HepG2 (cell line): ENCODE results near the gene LMNA. TPM values are rescaled to one million over a fixed set of nuclear protein-coding genes. Genes with fewer than 3 reads are reported as not detected.

Experiments used
- CHCHD3 ChIP-seq: sonication (generic); formaldehyde crosslinking; IDR thresholded peaks from 2 replicates; pipeline ENCODE4 v1.8.0; 2022; ENCODE audit warnings: mild to moderate bottlenecking, missing genetic modification reagents, moderate library complexity
- ETV5 ChIP-seq: IDR thresholded peaks from 2 replicates; pipeline ENCODE4 v1.6.1; 2018; ENCODE audit warnings: missing biosample characterization, missing genetic modification reagents, inconsistent platforms, borderline replicate concordance
- IRF2 ChIP-seq: IDR thresholded peaks from 2 replicates; pipeline ENCODE4 v1.6.1; 2018; ENCODE audit warnings: missing genetic modification reagents, missing compliant biosample characterization
- KDM6A ChIP-seq: IDR thresholded peaks from 2 replicates; pipeline ENCODE4 v1.6.1; 2016; ENCODE audit warnings: low read depth
- MZF1 ChIP-seq: sonication (generic); formaldehyde crosslinking; IDR thresholded peaks from 2 replicates; pipeline ENCODE4 v1.8.1; 2023; ENCODE audit warnings: mild to moderate bottlenecking, missing genetic modification reagents, borderline replicate concordance
- NCOR1 ChIP-seq: fragments of 200-600 bp; sonication (generic); IDR thresholded peaks from 2 replicates; pipeline ENCODE4 v1.7.0; 2017; ENCODE audit warnings: antibody characterized with exemption, low read length, borderline replicate concordance
- SKI ChIP-seq: fragments of 450-650 bp; IDR thresholded peaks from one replicate; pipeline ENCODE4 v1.6.1; 2018; ENCODE audit warnings: mild to moderate bottlenecking; ENCODE audit not compliant: partially characterized antibody
- ZFP36L1 ChIP-seq: sonication (generic); formaldehyde crosslinking; IDR thresholded peaks from 2 replicates; pipeline ENCODE4 v1.8.0; 2022; ENCODE audit warnings: mild to moderate bottlenecking, missing genetic modification reagents, moderate library complexity
- ZNF138 ChIP-seq: sonication (generic); formaldehyde crosslinking; IDR thresholded peaks from 2 replicates; pipeline ENCODE4 v1.5.0; 2020; ENCODE audit warnings: mild to moderate bottlenecking, low read depth, missing genetic modification reagents
- ZNF317 ChIP-seq: sonication (generic); formaldehyde crosslinking; IDR thresholded peaks from 2 replicates; pipeline ENCODE4 v1.5.0; 2020; ENCODE audit warnings: mild to moderate bottlenecking, missing genetic modification reagents
- ZNF34 ChIP-seq: sonication (generic); formaldehyde crosslinking; IDR thresholded peaks from 2 replicates; pipeline ENCODE4 v1.4.0; 2020; ENCODE audit warnings: mild to moderate bottlenecking, missing genetic modification reagents, borderline replicate concordance
- ZNF644 ChIP-seq: IDR thresholded peaks from 2 replicates; pipeline ENCODE4 v1.6.1; 2016; ENCODE audit warnings: low read depth
- polyA plus RNA-seq, 8 experiments: library from polyadenylated mRNA; depleted of rRNA in 3 of 8; stranded (reverse) in 7 of 8; unstranded in 1 of 8; fragments of >200 nt; fragmentation: Illumina TruSeq in 4 of 8; extraction: Trizol in 4 of 8; gene quantifications; 2 replicates each; pipeline versions ENCODE4 v1.2.1 to v1.2.3, GENCODE V29; 2011 to 2016; ENCODE audit warnings: low read depth in 4 of 8, missing spikeins in 1 of 8, mixed read lengths in 1 of 8; ENCODE audit not compliant: insufficient read depth in 1 of 8
- total RNA-seq, 5 experiments: library from RNA; depleted of rRNA; stranded (reverse); fragments of >200 nt; fragmentation: Illumina TruSeq; extraction: Trizol; gene quantifications; 2 replicates each; pipeline ENCODE4 v1.2.3, GENCODE V29; 2016; ENCODE audit warnings: low read depth in 1 of 5
- TF ChIP-seq, protein P1 (sequence below): sonication (generic); formaldehyde crosslinking; IDR thresholded peaks from 2 replicates; pipeline ENCODE4 v1.4.0; 2020; ENCODE audit warnings: mild to moderate bottlenecking, missing genetic modification reagents
- TF ChIP-seq, protein P2 (sequence below): sonication (generic); formaldehyde crosslinking; IDR thresholded peaks from 2 replicates; pipeline ENCODE4 v1.4.0; 2020; ENCODE audit warnings: mild to moderate bottlenecking, low read depth, missing genetic modification reagents
- TF ChIP-seq, protein P3 (sequence below): sonication (generic); formaldehyde crosslinking; IDR thresholded peaks from 2 replicates; pipeline ENCODE4 v1.5.1; 2020; ENCODE audit warnings: missing genetic modification reagents, mild to moderate bottlenecking, borderline replicate concordance

The LMNA gene
- total and polyA plus RNA-seq, 2 of the 13 experiments (the other 11 are each of a cell fraction or from before 2014, with no cell fraction given) = 107 to 225 TPM

DNA sequence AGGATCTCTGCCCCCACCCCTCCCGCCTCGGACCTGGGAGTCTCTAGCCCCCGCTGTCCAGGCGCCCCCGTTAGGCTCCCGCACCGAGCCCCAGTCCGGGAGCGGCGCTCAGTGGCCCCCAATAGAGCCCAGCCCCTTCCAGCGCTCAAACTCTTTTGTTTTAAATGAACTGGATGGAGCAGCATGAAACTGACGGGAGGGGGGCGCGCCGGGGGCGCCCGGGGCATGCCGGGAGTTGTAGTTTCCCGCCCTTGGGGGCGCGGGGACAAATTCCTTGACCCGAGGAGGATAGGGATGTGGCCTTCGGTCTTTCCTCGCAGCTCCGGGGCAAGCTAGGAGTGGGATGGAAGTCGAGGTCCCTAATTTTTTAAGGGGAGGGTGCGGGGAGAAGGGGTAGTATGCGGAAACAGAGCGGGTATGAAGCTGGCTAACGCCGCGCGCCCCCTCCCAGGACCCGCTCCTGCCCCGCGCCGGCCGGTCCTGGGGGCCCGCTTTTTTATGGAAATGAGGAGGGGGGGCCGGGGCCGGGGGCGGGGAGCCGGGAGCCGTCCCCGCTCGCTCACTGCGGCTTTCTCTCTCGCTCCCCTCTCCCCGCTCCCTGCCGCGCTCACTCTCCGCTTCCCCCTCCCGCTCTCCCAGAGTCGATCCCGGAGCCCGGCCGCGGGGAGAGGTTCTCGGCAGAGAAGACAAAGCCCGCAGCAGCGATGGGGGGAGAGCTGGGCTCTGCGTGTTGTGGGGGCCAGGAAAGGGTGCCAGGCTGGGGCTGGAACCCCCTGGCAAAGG, 32.0 kb upstream of the LMNA start, which contains the start of gene MEX3A (continued):
- TF ChIP-seq, protein P1, sequence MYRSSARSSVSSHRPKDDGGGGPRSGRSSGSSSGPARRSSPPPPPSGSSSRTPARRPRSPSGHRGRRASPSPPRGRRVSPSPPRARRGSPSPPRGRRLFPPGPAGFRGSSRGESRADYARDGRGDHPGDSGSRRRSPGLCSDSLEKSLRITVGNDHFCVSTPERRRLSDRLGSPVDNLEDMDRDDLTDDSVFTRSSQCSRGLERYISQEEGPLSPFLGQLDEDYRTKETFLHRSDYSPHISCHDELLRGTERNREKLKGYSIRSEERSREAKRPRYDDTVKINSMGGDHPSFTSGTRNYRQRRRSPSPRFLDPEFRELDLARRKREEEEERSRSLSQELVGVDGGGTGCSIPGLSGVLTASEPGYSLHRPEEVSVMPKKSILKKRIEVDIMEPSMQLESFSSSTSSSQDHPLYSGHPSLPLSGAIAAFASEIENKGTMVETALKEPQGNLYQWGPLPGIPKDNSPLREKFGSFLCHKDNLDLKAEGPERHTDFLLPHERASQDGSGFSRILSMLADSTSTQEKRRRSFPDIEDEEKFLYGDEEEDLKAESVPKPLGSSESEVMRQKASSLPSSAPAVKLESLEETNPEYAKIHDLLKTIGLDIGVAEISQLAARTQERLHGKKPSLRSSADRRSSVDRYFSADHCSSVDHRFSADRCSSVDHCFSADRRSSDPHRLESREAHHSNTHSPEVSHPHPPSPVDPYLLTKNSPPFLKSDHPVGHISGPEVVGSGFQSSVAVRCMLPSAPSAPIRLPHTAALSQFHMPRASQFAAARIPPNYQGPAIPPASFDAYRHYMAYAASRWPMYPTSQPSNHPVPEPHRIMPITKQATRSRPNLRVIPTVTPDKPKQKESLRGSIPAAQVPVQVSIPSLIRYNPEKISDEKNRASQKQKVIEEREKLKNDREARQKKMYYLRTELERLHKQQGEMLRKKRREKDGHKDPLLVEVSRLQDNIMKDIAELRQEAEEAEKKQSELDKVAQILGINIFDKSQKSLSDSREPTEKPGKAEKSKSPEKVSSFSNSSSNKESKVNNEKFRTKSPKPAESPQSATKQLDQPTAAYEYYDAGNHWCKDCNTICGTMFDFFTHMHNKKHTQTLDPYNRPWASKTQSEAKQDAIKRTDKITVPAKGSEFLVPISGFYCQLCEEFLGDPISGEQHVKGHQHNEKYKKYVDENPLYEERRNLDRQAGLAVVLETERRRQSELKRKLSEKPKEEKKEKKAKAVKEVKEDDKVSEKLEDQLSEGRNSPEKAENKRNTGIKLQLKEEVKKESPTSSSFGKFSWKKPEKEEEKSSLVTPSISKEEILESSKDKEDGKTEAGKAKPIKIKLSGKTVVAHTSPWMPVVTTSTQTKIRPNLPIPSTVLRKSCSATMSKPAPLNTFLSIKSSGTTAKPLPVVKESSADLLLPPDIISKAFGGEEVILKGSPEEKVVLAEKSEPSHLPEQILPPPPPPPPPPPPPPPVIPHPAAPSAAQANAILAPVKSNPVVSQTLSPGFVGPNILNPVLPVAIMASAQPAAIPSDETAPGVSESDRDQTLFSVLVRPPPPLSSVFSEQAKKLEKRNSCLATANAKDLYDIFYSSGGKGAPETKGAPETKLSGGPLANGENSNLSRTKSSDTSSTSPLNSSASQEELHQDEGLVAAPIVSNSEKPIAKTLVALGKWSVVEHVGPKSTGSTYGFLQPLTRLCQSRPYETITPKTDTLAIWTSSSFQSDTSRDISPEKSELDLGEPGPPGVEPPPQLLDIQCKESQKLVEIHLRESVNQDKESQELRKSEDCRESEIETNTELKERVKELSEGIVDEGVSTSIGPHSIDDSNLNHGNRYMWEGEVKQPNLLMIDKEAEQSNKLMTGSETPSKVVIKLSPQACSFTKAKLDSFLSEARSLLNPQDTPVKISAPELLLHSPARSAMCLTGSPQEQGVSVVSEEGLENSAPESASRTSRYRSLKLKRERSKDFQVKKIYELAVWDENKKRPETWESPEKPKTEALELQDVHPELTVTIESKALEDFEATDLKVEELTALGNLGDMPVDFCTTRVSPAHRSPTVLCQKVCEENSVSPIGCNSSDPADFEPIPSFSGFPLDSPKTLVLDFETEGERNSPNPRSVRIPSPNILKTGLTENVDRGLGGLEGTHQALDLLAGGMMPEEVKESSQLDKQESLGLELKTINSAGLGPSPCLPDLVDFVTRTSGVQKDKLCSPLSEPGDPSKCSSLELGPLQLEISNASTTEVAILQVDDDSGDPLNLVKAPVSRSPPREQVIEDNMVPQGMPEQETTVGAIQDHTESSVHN (CRISPR knock-in tag) = no peak
- no peak for TF ChIP-seq MZF1 (CRISPR knock-in tag)
- TF ChIP-seq KDM6A = no peak
- TF ChIP-seq ZNF138 (CRISPR knock-in tag) = no peak
- TF ChIP-seq, protein P2, sequence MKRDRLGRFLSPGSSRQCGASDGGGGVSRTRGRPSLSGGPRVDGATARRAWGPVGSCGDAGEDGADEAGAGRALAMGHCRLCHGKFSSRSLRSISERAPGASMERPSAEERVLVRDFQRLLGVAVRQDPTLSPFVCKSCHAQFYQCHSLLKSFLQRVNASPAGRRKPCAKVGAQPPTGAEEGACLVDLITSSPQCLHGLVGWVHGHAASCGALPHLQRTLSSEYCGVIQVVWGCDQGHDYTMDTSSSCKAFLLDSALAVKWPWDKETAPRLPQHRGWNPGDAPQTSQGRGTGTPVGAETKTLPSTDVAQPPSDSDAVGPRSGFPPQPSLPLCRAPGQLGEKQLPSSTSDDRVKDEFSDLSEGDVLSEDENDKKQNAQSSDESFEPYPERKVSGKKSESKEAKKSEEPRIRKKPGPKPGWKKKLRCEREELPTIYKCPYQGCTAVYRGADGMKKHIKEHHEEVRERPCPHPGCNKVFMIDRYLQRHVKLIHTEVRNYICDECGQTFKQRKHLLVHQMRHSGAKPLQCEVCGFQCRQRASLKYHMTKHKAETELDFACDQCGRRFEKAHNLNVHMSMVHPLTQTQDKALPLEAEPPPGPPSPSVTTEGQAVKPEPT (CRISPR knock-in tag) = no peak
- TF ChIP-seq CHCHD3 = no peak
- TF ChIP-seq ETV5 (CRISPR knock-in tag) = no peak
- TF ChIP-seq IRF2 (CRISPR knock-in tag) = peak; percentile 56; the same call in 1 of the 2 replicates
- TF ChIP-seq ZNF34 (CRISPR knock-in tag) = no peak
- no peak for TF ChIP-seq ZNF644 (CRISPR knock-in tag)
- no peak; the same call in 1 of the 2 replicates for TF ChIP-seq ZNF317 (CRISPR knock-in tag)
- TF ChIP-seq NCOR1 = peak; percentile 69; the same call in 1 of the 2 replicates
- TF ChIP-seq, protein P3, sequence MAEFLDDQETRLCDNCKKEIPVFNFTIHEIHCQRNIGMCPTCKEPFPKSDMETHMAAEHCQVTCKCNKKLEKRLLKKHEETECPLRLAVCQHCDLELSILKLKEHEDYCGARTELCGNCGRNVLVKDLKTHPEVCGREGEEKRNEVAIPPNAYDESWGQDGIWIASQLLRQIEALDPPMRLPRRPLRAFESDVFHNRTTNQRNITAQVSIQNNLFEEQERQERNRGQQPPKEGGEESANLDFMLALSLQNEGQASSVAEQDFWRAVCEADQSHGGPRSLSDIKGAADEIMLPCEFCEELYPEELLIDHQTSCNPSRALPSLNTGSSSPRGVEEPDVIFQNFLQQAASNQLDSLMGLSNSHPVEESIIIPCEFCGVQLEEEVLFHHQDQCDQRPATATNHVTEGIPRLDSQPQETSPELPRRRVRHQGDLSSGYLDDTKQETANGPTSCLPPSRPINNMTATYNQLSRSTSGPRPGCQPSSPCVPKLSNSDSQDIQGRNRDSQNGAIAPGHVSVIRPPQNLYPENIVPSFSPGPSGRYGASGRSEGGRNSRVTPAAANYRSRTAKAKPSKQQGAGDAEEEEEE (CRISPR knock-in tag) = no peak
- no peak for TF ChIP-seq SKI
- TF ChIP-seq ZFP36L1 (CRISPR knock-in tag) = no peak
